Sigmoid colon (tissue), 4 donors: ENCODE measurements around the gene GPA33.

Experiments
- POLR2AphosphoS5 ChIP-seq, 4 donors: sonication (generic); formaldehyde crosslinking; IDR thresholded peaks; one replicate each; pipeline ENCODE4 v1.6.1; 2017; ENCODE audit warnings: antibody characterized with exemption in 4 of 4
- TF ChIP-seq, protein P1 (sequence below), 4 experiments: fragments of 450-650 bp in 3 of 4; fragments of 200-600 bp in 1 of 4; IDR thresholded peaks; one replicate each; pipeline ENCODE4 v1.5.1; 2016 to 2019; ENCODE audit warnings: antibody characterized with exemption in 4 of 4, mild to moderate bottlenecking in 3 of 4, moderate library complexity in 2 of 4

DNA sequence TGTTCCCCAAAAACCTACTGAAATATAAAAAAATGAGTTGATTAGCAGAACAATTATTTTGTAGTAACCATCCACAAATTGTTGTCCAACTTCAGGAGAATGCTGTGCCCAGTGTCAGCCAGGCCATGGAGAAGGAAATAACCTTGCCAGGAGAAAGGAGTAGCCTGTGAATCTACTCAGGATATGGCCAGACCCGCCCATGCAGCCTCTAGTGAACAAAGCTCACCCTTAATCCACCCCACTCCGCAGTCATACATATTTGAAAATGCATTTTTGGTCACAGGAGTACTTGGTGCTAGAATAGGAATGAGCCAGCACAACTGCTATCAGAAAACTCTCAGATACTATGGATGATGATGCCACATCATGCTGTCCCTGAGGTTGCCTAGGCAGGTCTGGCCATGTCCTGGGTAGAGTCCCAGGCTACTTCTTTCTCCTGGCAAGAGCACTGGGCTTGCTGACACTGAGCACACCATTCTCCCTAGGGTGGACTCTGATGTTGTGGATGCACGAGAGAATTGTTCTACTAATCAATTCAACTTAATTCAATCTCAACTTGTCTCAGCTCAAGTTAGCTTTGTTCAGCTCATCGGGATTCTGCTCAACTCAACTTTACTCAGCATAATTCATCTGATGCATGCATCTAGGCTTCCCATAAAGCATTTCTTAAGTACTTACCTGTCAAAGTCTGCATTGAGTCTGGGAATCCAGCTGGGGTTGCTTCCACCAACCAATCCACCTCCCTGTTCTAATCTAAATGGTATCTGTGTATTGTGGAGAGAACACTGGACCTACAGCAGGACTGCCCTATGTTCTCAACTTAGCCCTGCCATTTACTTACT, 21.9 kb upstream of the GPA33 start:
- TF ChIP-seq, protein P1, sequence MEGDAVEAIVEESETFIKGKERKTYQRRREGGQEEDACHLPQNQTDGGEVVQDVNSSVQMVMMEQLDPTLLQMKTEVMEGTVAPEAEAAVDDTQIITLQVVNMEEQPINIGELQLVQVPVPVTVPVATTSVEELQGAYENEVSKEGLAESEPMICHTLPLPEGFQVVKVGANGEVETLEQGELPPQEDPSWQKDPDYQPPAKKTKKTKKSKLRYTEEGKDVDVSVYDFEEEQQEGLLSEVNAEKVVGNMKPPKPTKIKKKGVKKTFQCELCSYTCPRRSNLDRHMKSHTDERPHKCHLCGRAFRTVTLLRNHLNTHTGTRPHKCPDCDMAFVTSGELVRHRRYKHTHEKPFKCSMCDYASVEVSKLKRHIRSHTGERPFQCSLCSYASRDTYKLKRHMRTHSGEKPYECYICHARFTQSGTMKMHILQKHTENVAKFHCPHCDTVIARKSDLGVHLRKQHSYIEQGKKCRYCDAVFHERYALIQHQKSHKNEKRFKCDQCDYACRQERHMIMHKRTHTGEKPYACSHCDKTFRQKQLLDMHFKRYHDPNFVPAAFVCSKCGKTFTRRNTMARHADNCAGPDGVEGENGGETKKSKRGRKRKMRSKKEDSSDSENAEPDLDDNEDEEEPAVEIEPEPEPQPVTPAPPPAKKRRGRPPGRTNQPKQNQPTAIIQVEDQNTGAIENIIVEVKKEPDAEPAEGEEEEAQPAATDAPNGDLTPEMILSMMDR (IDR thresholded peaks at IDR 0.05): no peak
- no peak for TF ChIP-seq POLR2AphosphoS5 (IDR thresholded peaks at IDR 0.05)
